Central memory CD8-positive, alpha-beta T cell (primary cell): Measurements from ENCODE around the gene EPO.

Experiments
- ATAC-seq: fragments of 150-1000 bp; cut with Tn5 transposase; replicated peaks from 2 replicates; pipeline ENCODE4 v1.10.0; 2022; ENCODE audit warnings: mild to moderate bottlenecking, moderate FRiP score, moderate number of reproducible peaks; ENCODE audit not compliant: poor library complexity, severe bottlenecking; ENCODE audit errors: extremely low read depth
- DNase-seq, 2 donors: peaks; one replicate each; pipeline ENCODE4 v3.0.0; 2021; ENCODE audit warnings: low spot score in 2 of 2
- H3K27ac Mint-ChIP-seq: one replicate; pipeline ENCODE4 v1.8.0; 2022; ENCODE audit warnings: low read depth, mild to moderate bottlenecking, moderate library complexity, mixed read lengths
- H3K27me3 Mint-ChIP-seq: one replicate; pipeline ENCODE4 v1.8.0; 2022; ENCODE audit warnings: mixed read lengths
- H3K36me3 Mint-ChIP-seq: one replicate; pipeline ENCODE4 v1.8.0; 2022; ENCODE audit warnings: mild to moderate bottlenecking, moderate library complexity, mixed read lengths; ENCODE audit not compliant: insufficient read depth
- H3K4me1 Mint-ChIP-seq: one replicate; pipeline ENCODE4 v1.8.0; 2022; ENCODE audit warnings: mixed read lengths
- H3K4me3 Mint-ChIP-seq: one replicate; pipeline ENCODE4 v1.8.0; 2022; ENCODE audit warnings: mild to moderate bottlenecking, moderate library complexity, mixed read lengths
- H3K9me3 Mint-ChIP-seq: one replicate; pipeline ENCODE4 v1.8.0; 2022; ENCODE audit warnings: mixed read lengths

The EPO gene

GRCh38 chr7:100686201-100686821 lies 34.0 kb upstream of the EPO start:
- Mint-ChIP-seq H3K9me3 (no peaks in the 10 kb centered on the region), H3K36me3 (peaks cover 9% of the 10 kb centered on the region), H3K27ac (peak overlapping the region; percentile 65), H3K4me3 (no peak overlapping the region), H3K4me1 (peaks cover 10% of the 10 kb centered on the region), H3K27me3 (no peaks in the 10 kb centered on the region)
- ATAC-seq (no peak), DNase-seq (no peak)

GRCh38 chr7:100686822-100687211 lies 33.5 kb upstream of the EPO start:
- H3K4me3 Mint-ChIP-seq: no peak overlapping the region
- ATAC-seq (no peak), DNase-seq (no peak)
- peak overlapping the region; percentile 65 for H3K27ac Mint-ChIP-seq
- peaks cover 14% of the 10 kb centered on the region for H3K4me1 Mint-ChIP-seq
- no peaks in the 10 kb centered on the region for H3K9me3 Mint-ChIP-seq
- no peaks in the 10 kb centered on the region for H3K27me3 Mint-ChIP-seq
- H3K36me3 Mint-ChIP-seq: peaks cover 9% of the 10 kb centered on the region

- Mint-ChIP-seq H3K27me3 (no peaks in the 10 kb centered on the region), H3K4me3 (no peak overlapping the region), H3K9me3 (no peaks in the 10 kb centered on the region), H3K4me1 (peaks cover 19% of the 10 kb centered on the region), H3K27ac (no peak overlapping the region), H3K36me3 (peaks cover 9% of the 10 kb centered on the region)
- DNase-seq (no peak), ATAC-seq (no peak)
These were observed 33.0 kb upstream of the EPO start for GRCh38 chr7:100687261-100687660.

GRCh38 chr7:100687751-100688300 lies 32.4 kb upstream of the EPO start:
- peaks cover 24% of the 10 kb centered on the region for H3K4me1 Mint-ChIP-seq
- H3K9me3 Mint-ChIP-seq: no peaks in the 10 kb centered on the region
- peaks cover 9% of the 10 kb centered on the region for H3K36me3 Mint-ChIP-seq
- ATAC-seq: no peak
- H3K4me3 Mint-ChIP-seq: no peak overlapping the region
- DNase-seq: no peak
- no peak overlapping the region for H3K27ac Mint-ChIP-seq
- no peaks in the 10 kb centered on the region for H3K27me3 Mint-ChIP-seq

GRCh38 chr7:100688326-100688860 lies 31.9 kb upstream of the EPO start:
- DNase-seq: no peak
- Mint-ChIP-seq H3K4me3 (no peak overlapping the region), H3K27ac (no peak overlapping the region), H3K36me3 (peaks cover 13% of the 10 kb centered on the region), H3K4me1 (peaks cover 30% of the 10 kb centered on the region), H3K9me3 (no peaks in the 10 kb centered on the region), H3K27me3 (no peaks in the 10 kb centered on the region)
- ATAC-seq: no peak

- peaks cover 31% of the 10 kb centered on the region for H3K4me1 Mint-ChIP-seq
- no peaks in the 10 kb centered on the region for H3K9me3 Mint-ChIP-seq
- no peaks in the 10 kb centered on the region for H3K27me3 Mint-ChIP-seq
- H3K27ac Mint-ChIP-seq: no peak overlapping the region
- no peak overlapping the region for H3K4me3 Mint-ChIP-seq
- ATAC-seq (no peak), DNase-seq (no peak)
- H3K36me3 Mint-ChIP-seq: peaks cover 13% of the 10 kb centered on the region
These were observed 30.8 kb upstream of the EPO start for GRCh38 chr7:100689230-100690135.

- Mint-ChIP-seq H3K9me3 (no peaks in the 10 kb centered on the region), H3K27ac (no peak overlapping the region), H3K27me3 (no peaks in the 10 kb centered on the region), H3K4me1 (peaks cover 31% of the 10 kb centered on the region), H3K4me3 (peak overlapping the region; percentile 99), H3K36me3 (peaks cover 14% of the 10 kb centered on the region)
- DNase-seq (peak; percentile 67 to 79), ATAC-seq (peak; percentile 68)
These were observed 28.3 kb upstream of the EPO start for GRCh38 chr7:100691676-100692577.

GRCh38 chr7:100692578-100692961 lies 27.7 kb upstream of the EPO start:
- peaks cover 14% of the 10 kb centered on the region for H3K36me3 Mint-ChIP-seq
- no peaks in the 10 kb centered on the region for H3K27me3 Mint-ChIP-seq
- ATAC-seq (no peak), DNase-seq (no peak)
- H3K4me1 Mint-ChIP-seq: peaks cover 31% of the 10 kb centered on the region
- peak overlapping the region; percentile 95 for H3K27ac Mint-ChIP-seq
- H3K4me3 Mint-ChIP-seq: peak overlapping the region; percentile 99
- H3K9me3 Mint-ChIP-seq: no peaks in the 10 kb centered on the region

GRCh38 chr7:100693312-100694097 lies 26.8 kb upstream of the EPO start:
- H3K4me3 Mint-ChIP-seq: peak overlapping the region; percentile 99
- DNase-seq (no peak), ATAC-seq (peak; percentile 41)
- peak overlapping the region; percentile 95 for H3K27ac Mint-ChIP-seq
- H3K36me3 Mint-ChIP-seq: peaks cover 11% of the 10 kb centered on the region
- peaks cover 30% of the 10 kb centered on the region for H3K4me1 Mint-ChIP-seq
- no peaks in the 10 kb centered on the region for H3K9me3 Mint-ChIP-seq
- H3K27me3 Mint-ChIP-seq: no peaks in the 10 kb centered on the region

- peaks cover 23% of the 10 kb centered on the region for H3K4me1 Mint-ChIP-seq
- peak within 1 kb of the TSS; percentile 95 for H3K27ac Mint-ChIP-seq
- H3K27me3 Mint-ChIP-seq: peaks cover 1% of the 10 kb centered on the region
- H3K4me3 Mint-ChIP-seq: peak within 1 kb of the TSS; percentile 99
- H3K36me3 Mint-ChIP-seq: peaks cover 11% of the 10 kb centered on the region
- peak; percentile 69 for ATAC-seq
- H3K9me3 Mint-ChIP-seq: no peaks in the 10 kb centered on the region
- no peak for DNase-seq
These were observed 26.0 kb upstream of the EPO start, which contains the start of gene GIGYF1 for GRCh38 chr7:100694098-100694745. GIGYF1 (minus strand) TSS chr7:100694250; CDS start chr7:100688238, 6,012 bp downstream.

- H3K27ac Mint-ChIP-seq: no peak overlapping the region
- H3K4me3 Mint-ChIP-seq: no peak overlapping the region
- ATAC-seq: no peak
These were observed 24.1 kb upstream of the EPO start for GRCh38 chr7:100696123-100696521.

More at GRCh38 chr7:100696123-100696521, 24.1 kb upstream of the EPO start:
- peaks cover 13% of the 10 kb centered on the region for H3K27me3 Mint-ChIP-seq
- DNase-seq: no peak
- H3K4me1 Mint-ChIP-seq: peaks cover 21% of the 10 kb centered on the region
- peaks cover 11% of the 10 kb centered on the region for H3K36me3 Mint-ChIP-seq
- no peaks in the 10 kb centered on the region for H3K9me3 Mint-ChIP-seq
